Measurements from ENCODE around the gene RBL2. TPM values are rescaled to one million over a fixed set of nuclear protein-coding genes. Genes with fewer than 3 reads are reported as not detected.

RBL2 gene
- total RNA-seq, 2 donors from 2014 or later = 75.8 to 127 TPM

- no peak for ATAC-seq (ENCODE audit: insufficient number of reproducible peaks, low FRiP score, low read depth)
- Histone ChIP-seq H3K27me3 (replicated peaks; ENCODE audit: insufficient read depth) (no peaks in the 10 kb centered on the region), H3K36me3 (peaks cover 54% of the 10 kb centered on the region), H3K4me1 (ENCODE audit: control insufficient read depth in 1 of 2, low read depth in 2 of 2) (no peaks in the 10 kb centered on the region), H3K4me3 (no peak overlapping the region), H3K9me3 (no peaks in the 10 kb centered on the region), H3K27ac (no peak overlapping the region)
- DNase-seq (ENCODE audit: low spot score) = no peak
- TF ChIP-seq CTCF (IDR thresholded peaks at IDR 0.05) = no peak
Observed at GRCh38 chr16:53476867-53477266, 42.6 kb downstream of the RBL2 start.

GRCh38 chr16:53478965-53479364 lies 44.7 kb downstream of the RBL2 start:
- ATAC-seq (ENCODE audit: insufficient number of reproducible peaks, low FRiP score, low read depth) = no peak
- Histone ChIP-seq H3K27ac (no peak overlapping the region), H3K9me3 (no peaks in the 10 kb centered on the region), H3K4me3 (no peak overlapping the region), H3K36me3 (peaks cover 62% of the 10 kb centered on the region), H3K27me3 (replicated peaks; ENCODE audit: insufficient read depth) (no peaks in the 10 kb centered on the region), H3K4me1 (ENCODE audit: control insufficient read depth in 1 of 2, low read depth in 2 of 2) (no peaks in the 10 kb centered on the region)
- no peak for DNase-seq (ENCODE audit: low spot score)
- no peak for TF ChIP-seq CTCF (IDR thresholded peaks at IDR 0.05)

GRCh38 chr16:53480394-53480793 lies 46.1 kb downstream of the RBL2 start:
- Histone ChIP-seq H3K36me3 (peaks cover 61% of the 10 kb centered on the region), H3K4me1 (ENCODE audit: control insufficient read depth in 1 of 2, low read depth in 2 of 2) (no peaks in the 10 kb centered on the region), H3K9me3 (no peaks in the 10 kb centered on the region), H3K27ac (no peak overlapping the region), H3K4me3 (no peak overlapping the region), H3K27me3 (replicated peaks; ENCODE audit: insufficient read depth) (no peaks in the 10 kb centered on the region)
- TF ChIP-seq CTCF (IDR thresholded peaks at IDR 0.05) = no peak
- DNase-seq (ENCODE audit: low spot score) = no peak
- ATAC-seq (ENCODE audit: insufficient number of reproducible peaks, low FRiP score, low read depth) = no peak

GRCh38 chr16:53482123-53482522 lies 47.9 kb downstream of the RBL2 start:
- Histone ChIP-seq H3K27ac (no peak overlapping the region), H3K4me3 (no peak overlapping the region), H3K36me3 (peaks cover 72% of the 10 kb centered on the region), H3K27me3 (replicated peaks; ENCODE audit: insufficient read depth) (no peaks in the 10 kb centered on the region), H3K4me1 (ENCODE audit: control insufficient read depth in 1 of 2, low read depth in 2 of 2) (no peaks in the 10 kb centered on the region), H3K9me3 (no peaks in the 10 kb centered on the region)
- no peak for TF ChIP-seq CTCF (IDR thresholded peaks at IDR 0.05)
- ATAC-seq (ENCODE audit: insufficient number of reproducible peaks, low FRiP score, low read depth) (no peak), DNase-seq (ENCODE audit: low spot score) (no peak)

GRCh38 chr16:53484542-53484941 lies 50.3 kb downstream of the RBL2 start:
- Histone ChIP-seq H3K27ac (no peak overlapping the region), H3K9me3 (no peaks in the 10 kb centered on the region), H3K4me3 (no peak overlapping the region), H3K36me3 (peaks cover 53% of the 10 kb centered on the region), H3K27me3 (replicated peaks; ENCODE audit: insufficient read depth) (no peaks in the 10 kb centered on the region), H3K4me1 (ENCODE audit: control insufficient read depth in 1 of 2, low read depth in 2 of 2) (no peaks in the 10 kb centered on the region)
- TF ChIP-seq CTCF (IDR thresholded peaks at IDR 0.05) = no peak
- DNase-seq (ENCODE audit: low spot score) (no peak), ATAC-seq (ENCODE audit: insufficient number of reproducible peaks, low FRiP score, low read depth) (no peak)
